IMR-90 (cell line): ENCODE data around the gene UBE2K.

Experiments used
- BHLHE40 ChIP-seq: fragments of 150-350 bp; IDR thresholded peaks from 2 replicates; pipeline ENCODE4 v1.6.1; 2016; ENCODE audit warnings: mild to moderate bottlenecking, low read depth, low read length
- CEBPB ChIP-seq: IDR thresholded peaks from 2 replicates; pipeline ENCODE4 v1.6.1; 2012; ENCODE audit warnings: low read depth, low read length, improper control_type of control experiment
- CTCF ChIP-seq: conservative IDR thresholded peaks from 2 replicates; pipeline ENCODE4 v1.5.1; 2012; ENCODE audit warnings: mild to moderate bottlenecking, low read depth, low read length, improper control_type of control experiment
- FOS ChIP-seq: fragments of 150-350 bp; IDR thresholded peaks from 2 replicates; pipeline ENCODE4 v1.6.1; 2016; ENCODE audit warnings: low read depth, low read length
- MAFK ChIP-seq: IDR thresholded peaks from 2 replicates; pipeline ENCODE4 v1.6.1; 2012; ENCODE audit warnings: low read depth, low read length, improper control_type of control experiment
- MAZ ChIP-seq: IDR thresholded peaks from 2 replicates; pipeline ENCODE4 v1.6.1; 2012; ENCODE audit warnings: low read depth, mild to moderate bottlenecking, low read length, improper control_type of control experiment, moderate library complexity, borderline replicate concordance
- NFE2L2 ChIP-seq: fragments of 150-350 bp; IDR thresholded peaks from 2 replicates; pipeline ENCODE4 v1.6.1; 2016; ENCODE audit warnings: low read depth, mild to moderate bottlenecking, low read length
- POLR2A ChIP-seq: IDR thresholded peaks from 2 replicates; pipeline ENCODE4 v1.6.1; 2012; ENCODE audit warnings: mild to moderate bottlenecking, low read depth, low read length
- RAD21 ChIP-seq: IDR thresholded peaks from 2 replicates; pipeline ENCODE4 v1.6.1; 2012; ENCODE audit warnings: low read length, improper control_type of control experiment
- RCOR1 ChIP-seq: IDR thresholded peaks from 2 replicates; pipeline ENCODE4 v1.6.1; 2012; ENCODE audit warnings: mild to moderate bottlenecking, low read length, improper control_type of control experiment; ENCODE audit not compliant: insufficient replicate concordance
- RFX5 ChIP-seq: IDR thresholded peaks from 2 replicates; pipeline ENCODE4 v1.8.0; 2012; ENCODE audit warnings: low read depth, mild to moderate bottlenecking, low read length, moderate library complexity
- SMC3 ChIP-seq: fragments of 150-350 bp; IDR thresholded peaks from 2 replicates; pipeline ENCODE4 v1.6.1; 2016; ENCODE audit warnings: low read depth, mild to moderate bottlenecking, antibody characterized with exemption, low read length, moderate library complexity

GRCh38 chr4:39792529-39792928 is 94.6 kb downstream of the UBE2K start:
- no peak for TF ChIP-seq CTCF
- TF ChIP-seq POLR2A: no peak
- no peak for TF ChIP-seq NFE2L2
- no peak for TF ChIP-seq BHLHE40
- TF ChIP-seq CEBPB: no peak
- TF ChIP-seq RAD21: no peak
- no peak for TF ChIP-seq RFX5
- no peak for TF ChIP-seq MAFK
- no peak for TF ChIP-seq MAZ
- TF ChIP-seq FOS: no peak
- TF ChIP-seq SMC3: no peak
- no peak for TF ChIP-seq RCOR1
